Heart right ventricle (tissue), 16 donors: ENCODE measurements around the gene TARS1. TPM values are rescaled to one million over a fixed set of nuclear protein-coding genes. Genes with fewer than 3 reads are reported as not detected.

ENCODE experiments used
- ATAC-seq, 8 donors: fragments of 200-7000 bp; cut with Tn5 transposase; one replicate each; pipeline ENCODE4 v1.9.1; 2020; ENCODE audit warnings: mild to moderate bottlenecking in 8 of 8, moderate library complexity in 8 of 8, moderate number of reproducible peaks in 1 of 8
- DNase-seq, 2 donors: peaks; one replicate each; pipeline ENCODE4 v3.0.0-alpha.2; 2020
- H3K27ac ChIP-seq, 10 donors: fragments of 200-600 bp; sonication (generic) in 2 of 10; one replicate each; pipeline versions ENCODE4 v1.5.0 to v1.8.0; 2020 to 2022; ENCODE audit warnings: mild to moderate bottlenecking in 3 of 10
- H3K27me3 ChIP-seq, 7 donors: fragments of 200-600 bp; one replicate each; pipeline ENCODE4 v1.8.0; 2021 to 2022; ENCODE audit warnings: mild to moderate bottlenecking in 2 of 7
- H3K36me3 ChIP-seq, 9 donors: fragments of 200-600 bp; sonication (generic) in 1 of 9; one replicate each; pipeline versions ENCODE4 v1.5.0 to v1.8.0; 2020 to 2022; ENCODE audit warnings: mild to moderate bottlenecking in 2 of 9
- H3K4me1 ChIP-seq, 9 donors: fragments of 200-600 bp; sonication (generic) in 1 of 9; one replicate each; pipeline versions ENCODE4 v1.5.0 to v1.8.0; 2020 to 2022; ENCODE audit warnings: mild to moderate bottlenecking in 4 of 9
- H3K4me3 ChIP-seq, 10 donors: fragments of 200-600 bp; sonication (generic) in 2 of 10; one replicate each; pipeline versions ENCODE4 v1.5.0 to v1.8.0; 2020 to 2022; ENCODE audit warnings: mild to moderate bottlenecking in 7 of 10, moderate library complexity in 2 of 10
- H3K9me3 ChIP-seq, 11 donors: fragments of 200-600 bp in 10 of 11; sonication (generic) in 2 of 11; one replicate each; pipeline versions ENCODE4 v1.5.0 to v1.8.0; 2013 to 2022; ENCODE audit warnings: mild to moderate bottlenecking in 2 of 11, control low read depth in 1 of 11, moderate library complexity in 1 of 11
- WGBS, 2 donors: extraction: QIAGEN DNeasy Blood & Tissue Kit; methylation state at CpG; one replicate each; pipeline ENCODE4 v1.1.7; 2013; ENCODE audit warnings: inconsistent platforms in 1 of 2; 5-methylcytosine and 5-hydroxymethylcytosine counted together
- intact Hi-C, 10 donors: fragments of 100-400 bp; cut with DNase I; formaldehyde crosslinking; loops; one replicate each; pipeline versions ENCODE4 v1.11.1 to v1.14.2; 2022
- polyA plus RNA-seq, 2 donors: library from polyadenylated mRNA; stranded (reverse); fragments of 200-250 nt; gene quantifications; one replicate each; pipeline ENCODE4 v1.2.3, GENCODE V29; 2013
- total RNA-seq, 10 donors: library from RNA; stranded (reverse); fragmentation: NEBNext Ultra II Directional in 3 of 10; extraction: Animal tissue kit (Norgen Biotek cat#: 25700) in 3 of 10; gene quantifications; one replicate each; pipeline versions ENCODE4 v1.2.1 to v1.2.4, GENCODE V29; 2021 to 2023
- TF ChIP-seq, protein P1 (sequence below), 9 donors: fragments of 200-600 bp; sonication (generic) in 2 of 9; IDR thresholded peaks; one replicate each; pipeline versions ENCODE4 v1.5.0 to v1.8.0; 2021 to 2022; ENCODE audit warnings: antibody characterized with exemption in 9 of 9, mild to moderate bottlenecking in 5 of 9, moderate library complexity in 1 of 9
- donor health status: Arrhythmogenic right ventricular cardiomyopathy.
- donor health status: ischemic (EF 13 %, LVEDD 7.1; RV severe dilation, severe dysfunction).
- donor health status: healthy with polysubstance abuse.
- donor health status: DM: no; HTN: yes; CAD: no.
- donor health status: DM: no; HTN: no; CAD: no.
- donor health status: ischemic (EF 25% LVEDD 6.9; RV normal size, moderate dysfunction).
- donor health status: ischemic (EF 25% LVEDD 5.7; RV mildly dilated, moderate dysfunction).
- donor health status: healthy.
- donor health status: DM: yes; HTN: yes; CAD: no.
- donor health status: Ischemic cardiomyopathy.
- donor health status: ischemic (EF 35%, LVEDD 5.7; RV mildly dilated, moderate dysfunction).
- donor health status: nonischemic (EF 11% LVEDD 7.7; RV severe dilation, severe dysfunction).
- donor health status: DM: yes; HTN: yes; CAD: no.
- donor health status: PGD.
- donor health status: ischemic (EF 29% LVEDD 5.4; RV normal size, mild dysfunction).
- donor health status: nonischemic (EF 23%, LVEDD 6.1; RV moderate dilation, normal function).

TARS1 gene
- total and polyA plus RNA-seq, 12 donors: 59.3 to 97.8 (median 73.4) TPM

DNA sequence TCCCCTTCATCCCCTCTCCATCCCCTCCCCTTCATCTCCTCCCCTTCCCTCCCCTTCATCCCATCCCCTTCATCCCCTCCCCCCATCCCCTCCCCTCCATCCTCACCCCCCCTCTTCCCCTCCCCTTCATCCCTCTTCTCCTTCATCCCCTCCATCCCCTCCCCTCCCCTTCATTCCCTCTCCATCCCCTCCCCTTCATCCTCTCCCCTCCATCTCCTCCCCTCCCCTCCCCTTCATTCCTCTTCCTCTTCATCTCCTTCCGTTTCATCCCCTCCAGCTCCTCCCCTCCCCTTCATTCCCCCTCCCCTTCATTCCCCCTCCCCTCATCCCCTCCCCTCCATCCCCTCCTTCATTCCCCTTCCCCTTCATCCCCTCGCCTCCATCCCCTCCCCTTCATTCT is 40.1 kb downstream of the TARS1 start:
- no peak for ATAC-seq
- no peaks in the 10 kb centered on the region for H3K27me3 ChIP-seq
- TF ChIP-seq, protein P1, sequence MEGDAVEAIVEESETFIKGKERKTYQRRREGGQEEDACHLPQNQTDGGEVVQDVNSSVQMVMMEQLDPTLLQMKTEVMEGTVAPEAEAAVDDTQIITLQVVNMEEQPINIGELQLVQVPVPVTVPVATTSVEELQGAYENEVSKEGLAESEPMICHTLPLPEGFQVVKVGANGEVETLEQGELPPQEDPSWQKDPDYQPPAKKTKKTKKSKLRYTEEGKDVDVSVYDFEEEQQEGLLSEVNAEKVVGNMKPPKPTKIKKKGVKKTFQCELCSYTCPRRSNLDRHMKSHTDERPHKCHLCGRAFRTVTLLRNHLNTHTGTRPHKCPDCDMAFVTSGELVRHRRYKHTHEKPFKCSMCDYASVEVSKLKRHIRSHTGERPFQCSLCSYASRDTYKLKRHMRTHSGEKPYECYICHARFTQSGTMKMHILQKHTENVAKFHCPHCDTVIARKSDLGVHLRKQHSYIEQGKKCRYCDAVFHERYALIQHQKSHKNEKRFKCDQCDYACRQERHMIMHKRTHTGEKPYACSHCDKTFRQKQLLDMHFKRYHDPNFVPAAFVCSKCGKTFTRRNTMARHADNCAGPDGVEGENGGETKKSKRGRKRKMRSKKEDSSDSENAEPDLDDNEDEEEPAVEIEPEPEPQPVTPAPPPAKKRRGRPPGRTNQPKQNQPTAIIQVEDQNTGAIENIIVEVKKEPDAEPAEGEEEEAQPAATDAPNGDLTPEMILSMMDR (IDR thresholded peaks at IDR 0.05): no peak
- peaks cover 0 to 30% (median 0%) of the 10 kb centered on the region in 9 donors for H3K36me3 ChIP-seq
- intact Hi-C loops: no loop called here
- no peak overlapping the region for H3K4me3 ChIP-seq
- H3K27ac ChIP-seq: no peak overlapping the region
- no peaks in the 10 kb centered on the region for H3K9me3 ChIP-seq
- WGBS, 2 donors: 79 to 91% methylated on average over 2 of the region's 2 CpGs
- DNase-seq: no peak
- H3K4me1 ChIP-seq: no peaks in the 10 kb centered on the region

DNA sequence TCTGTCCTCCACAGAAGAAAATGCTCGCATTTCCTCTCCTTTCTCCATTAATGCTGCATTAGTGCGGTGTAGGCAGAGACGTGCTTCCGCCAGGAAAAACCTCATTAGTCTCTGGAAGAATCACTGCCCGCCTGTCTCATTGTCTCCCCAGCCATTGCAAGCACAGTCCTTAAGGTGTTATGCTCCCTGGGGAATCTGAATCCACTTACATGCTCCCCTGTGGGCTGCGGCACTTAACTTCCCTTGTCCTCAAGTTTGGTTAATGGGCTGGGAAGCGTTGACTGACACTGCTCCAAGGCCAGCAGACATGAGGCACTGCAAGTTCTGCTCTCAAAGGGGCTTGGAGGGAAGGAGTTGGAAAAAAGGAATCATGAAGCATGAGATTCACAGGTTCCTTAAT is 41.6 kb downstream of the TARS1 start:
- TF ChIP-seq, protein P1 (IDR thresholded peaks at IDR 0.05): no peak
- no peaks in the 10 kb centered on the region for H3K9me3 ChIP-seq
- intact Hi-C loops: no loop called here
- DNase-seq (no peak), ATAC-seq (no peak)
- H3K4me1 ChIP-seq: no peaks in the 10 kb centered on the region
- H3K27me3 ChIP-seq: no peaks in the 10 kb centered on the region
- no peak overlapping the region for H3K27ac ChIP-seq
- H3K36me3 ChIP-seq: peaks cover 0 to 18% (median 0%) of the 10 kb centered on the region in 9 donors
- no peak overlapping the region for H3K4me3 ChIP-seq
- 78 to 80% methylated on average over 7 of the region's 7 CpGs for WGBS, 2 donors

DNA sequence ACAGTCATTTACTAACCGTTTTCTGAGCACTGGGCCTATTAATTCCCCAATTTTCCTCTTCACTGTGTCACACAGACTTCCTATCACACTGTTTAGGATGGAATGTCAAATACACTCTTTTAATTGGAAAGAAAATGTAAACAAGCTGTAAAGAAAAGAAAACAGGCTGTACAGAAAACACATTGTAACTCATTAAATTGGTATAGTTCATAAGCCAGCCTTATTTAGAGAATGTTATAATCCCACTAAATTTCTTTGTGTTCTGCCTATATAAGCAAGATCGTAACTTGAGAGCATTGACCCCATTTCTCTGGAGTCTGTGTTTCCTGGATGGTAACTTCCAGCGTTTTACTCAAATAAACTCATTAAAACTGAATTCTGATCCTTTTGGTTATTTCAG is 46.5 kb downstream of the TARS1 start:
- no peak overlapping the region for H3K27ac ChIP-seq
- ATAC-seq (no peak), DNase-seq (no peak)
- no peaks in the 10 kb centered on the region for H3K9me3 ChIP-seq
- TF ChIP-seq, protein P1 (IDR thresholded peaks at IDR 0.05): no peak
- no peaks in the 10 kb centered on the region for H3K4me1 ChIP-seq
- intact Hi-C loops: no loop called here
- no peaks in the 10 kb centered on the region for H3K36me3 ChIP-seq
- WGBS, 2 donors: 76 to 80% methylated on average over 3 of the region's 3 CpGs
- H3K4me3 ChIP-seq: no peak overlapping the region
- H3K27me3 ChIP-seq: no peaks in the 10 kb centered on the region

DNA sequence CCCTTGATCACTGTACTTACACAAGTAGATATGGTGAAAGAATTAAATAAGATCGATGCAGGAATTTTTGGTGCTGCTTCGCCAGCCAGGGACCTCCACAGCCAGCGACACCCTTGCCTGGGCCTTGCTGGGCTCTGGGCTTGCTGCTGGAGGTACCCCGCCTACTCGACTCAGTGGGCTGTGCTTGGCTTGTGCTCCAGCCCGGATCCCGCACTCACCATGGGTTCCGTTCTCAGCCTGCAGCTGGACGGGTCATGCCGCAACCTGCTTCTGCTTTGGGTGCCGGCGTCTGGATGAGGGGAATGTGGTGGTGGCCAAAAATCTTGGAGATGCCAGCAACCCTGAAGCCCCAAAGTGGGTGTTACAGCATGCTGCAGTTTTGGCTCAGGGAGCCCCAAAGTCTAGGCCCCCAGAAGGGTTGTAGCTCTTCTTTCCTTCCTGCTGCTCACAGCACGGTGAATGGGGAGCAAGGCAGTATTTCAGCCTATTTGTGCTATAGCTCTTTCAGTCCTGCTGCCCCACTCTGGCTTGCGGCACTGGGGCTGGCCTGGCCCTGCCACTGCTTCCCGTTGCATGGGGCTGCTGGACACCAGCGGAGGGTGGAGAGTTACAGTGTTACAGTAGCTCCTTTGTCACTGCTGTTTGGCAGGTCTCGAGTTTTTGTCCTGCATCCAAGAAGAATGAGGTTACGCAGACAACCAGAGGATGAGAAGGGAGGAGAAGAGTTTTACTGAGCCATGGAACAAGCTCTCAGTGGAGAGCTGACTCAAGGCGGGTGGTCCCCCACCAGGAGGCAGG is 48.0 kb downstream of the TARS1 start:
- ATAC-seq (no peak), DNase-seq (no peak)
- Histone ChIP-seq H3K27me3 (no peaks in the 10 kb centered on the region), H3K4me1 (peaks cover 0 to under 1% (median 0%) of the 10 kb centered on the region in 9 donors), H3K9me3 (no peaks in the 10 kb centered on the region), H3K27ac (no peak overlapping the region), H3K36me3 (no peaks in the 10 kb centered on the region), H3K4me3 (no peak overlapping the region)
- 95% methylated on average over 19 of the region's 19 CpGs for WGBS, 2 donors
- TF ChIP-seq, protein P1 (IDR thresholded peaks at IDR 0.05): no peak
- intact Hi-C loops: no loop called here
